Activated CD8-positive, alpha-beta memory T cell treated with anti-CD3 and anti-CD28 coated beads, Interleukin-2, amount 50 U/mL, for 24 hours (primary cell): ENCODE results near the gene PHF21A.

Experiments used
- DNase-seq: peaks from one replicate; pipeline ENCODE4 v3.0.0-alpha.2; 2020; ENCODE audit errors: extremely low read depth

The PHF21A gene

GRCh38 chr11:46075928-46076327 is 45.3 kb downstream of the PHF21A start:
- DNase-seq = no peak

- DNase-seq = no peak
These were observed 46.1 kb downstream of the PHF21A start for GRCh38 chr11:46075168-46075567.

GRCh38 chr11:46073632-46074031 is 47.6 kb downstream of the PHF21A start:
- DNase-seq = no peak

- DNase-seq = no peak
These were observed 48.9 kb downstream of the PHF21A start for GRCh38 chr11:46072172-46072964.

- no peak for DNase-seq
These were observed 50.2 kb downstream of the PHF21A start for GRCh38 chr11:46071091-46071490.

GRCh38 chr11:46069595-46069994 is 51.7 kb downstream of the PHF21A start:
- DNase-seq = no peak

GRCh38 chr11:46066335-46066734 is 54.9 kb downstream of the PHF21A start:
- DNase-seq = no peak

- DNase-seq = no peak
These were observed 55.6 kb downstream of the PHF21A start for GRCh38 chr11:46065681-46066080.

- DNase-seq = no peak
These were observed 57.0 kb downstream of the PHF21A start for GRCh38 chr11:46064221-46064620.

- DNase-seq = no peak
These were observed 58.1 kb downstream of the PHF21A start for GRCh38 chr11:46063138-46063537.

- no peak for DNase-seq
These were observed 61.2 kb downstream of the PHF21A start for GRCh38 chr11:46060013-46060412.

- no peak for DNase-seq
These were observed 63.8 kb downstream of the PHF21A start for GRCh38 chr11:46057489-46057888.

- DNase-seq = no peak
These were observed 65.9 kb downstream of the PHF21A start for GRCh38 chr11:46055371-46055770.

GRCh38 chr11:46051102-46051501 is 70.2 kb downstream of the PHF21A start:
- no peak for DNase-seq

GRCh38 chr11:46050662-46051061 is 70.6 kb downstream of the PHF21A start:
- no peak for DNase-seq

GRCh38 chr11:46050003-46050461 is 71.2 kb downstream of the PHF21A start:
- no peak for DNase-seq

- no peak for DNase-seq
These were observed 71.8 kb downstream of the PHF21A start for GRCh38 chr11:46049325-46049897.

- no peak for DNase-seq
These were observed 73.1 kb downstream of the PHF21A start for GRCh38 chr11:46048198-46048597.

- no peak for DNase-seq
These were observed 73.7 kb downstream of the PHF21A start for GRCh38 chr11:46047520-46047919.

GRCh38 chr11:46045811-46046210 is 75.4 kb downstream of the PHF21A start:
- no peak for DNase-seq

GRCh38 chr11:46044601-46045000 is 76.7 kb downstream of the PHF21A start:
- DNase-seq = no peak

- DNase-seq = no peak
These were observed 81.3 kb downstream of the PHF21A start for GRCh38 chr11:46039990-46040389.

- DNase-seq = no peak
These were observed 82.7 kb downstream of the PHF21A start for GRCh38 chr11:46038529-46038928.
